Thoracic aorta (tissue), 2 donors: ENCODE measurements around the gene CCNI. TPM values are rescaled to one million over a fixed set of nuclear protein-coding genes. Genes with fewer than 3 reads are reported as not detected.

Source experiments
- ATAC-seq: fragments of 150-250 bp; one replicate; pipeline ENCODE4 v1.8.0; 2017; ENCODE audit warnings: low read depth; ENCODE audit not compliant: insufficient number of reproducible peaks, low FRiP score
- DNase-seq: peaks from one replicate; pipeline ENCODE4 v3.0.0-alpha.2; 2020; ENCODE audit warnings: low spot score
- H3K27ac ChIP-seq, 2 donors: fragments of 200-600 bp; sonication (generic); 1 replicate in 1 of 2; 2 replicates in 1 of 2; pipeline ENCODE4 v1.5.1; 2016; ENCODE audit warnings: mild to moderate bottlenecking in 2 of 2, moderate library complexity in 2 of 2
- H3K27me3 ChIP-seq: fragments of 200-600 bp; sonication (generic); replicated peaks from 2 replicates; pipeline ENCODE4 v1.6.0; 2016; ENCODE audit warnings: mild to moderate bottlenecking; ENCODE audit not compliant: insufficient read depth
- H3K36me3 ChIP-seq: fragments of 200-600 bp; sonication (generic); one replicate; pipeline ENCODE4 v1.5.1; 2016
- H3K4me1 ChIP-seq, 2 donors: fragments of 200-600 bp; sonication (generic); 1 replicate in 1 of 2; 2 replicates in 1 of 2; pipeline versions ENCODE4 v1.5.1 to v1.6.0; 2016; ENCODE audit warnings: low read depth in 2 of 2, mild to moderate bottlenecking in 1 of 2; ENCODE audit not compliant: control insufficient read depth in 1 of 2
- H3K4me3 ChIP-seq: fragments of 200-600 bp; sonication (generic); 2 replicates; pipeline ENCODE4 v1.5.1; 2016; ENCODE audit warnings: mild to moderate bottlenecking
- H3K9me3 ChIP-seq: fragments of 200-600 bp; sonication (generic); 2 replicates; pipeline ENCODE4 v1.5.1; 2016
- CTCF ChIP-seq: fragments of 200-600 bp; sonication (generic); IDR thresholded peaks from one replicate; pipeline ENCODE4 v1.5.1; 2019; ENCODE audit warnings: antibody characterized with exemption
- total RNA-seq, 2 donors: library from RNA; depleted of rRNA; stranded (reverse); fragments of >200 nt; gene quantifications; one replicate each; pipeline versions ENCODE4 v1.1.0 to v1.2.3, GENCODE V29; 2016

The CCNI gene
- total RNA-seq, 2 donors from 2014 or later, result 244 to 322 TPM

- ATAC-seq (no peak), DNase-seq (no peak)
- no peaks in the 10 kb centered on the region for H3K9me3 ChIP-seq
- no peaks in the 10 kb centered on the region for H3K27me3 ChIP-seq
- no peak overlapping the region for H3K4me3 ChIP-seq
- no peaks in the 10 kb centered on the region for H3K4me1 ChIP-seq
- H3K27ac ChIP-seq, result no peak overlapping the region
- TF ChIP-seq CTCF, result no peak
- peaks cover 50% of the 10 kb centered on the region for H3K36me3 ChIP-seq
Observed at GRCh38 chr4:77028246-77028645, 47.5 kb downstream of the CCNI start.

- ATAC-seq (no peak), DNase-seq (no peak)
- no peak for TF ChIP-seq CTCF
- no peaks in the 10 kb centered on the region for H3K9me3 ChIP-seq
- no peak overlapping the region for H3K27ac ChIP-seq
- peaks cover 3 to 16% of the 10 kb centered on the region in 2 donors for H3K4me1 ChIP-seq
- no peaks in the 10 kb centered on the region for H3K27me3 ChIP-seq
- H3K4me3 ChIP-seq, result no peak overlapping the region
- H3K36me3 ChIP-seq, result peaks cover 38% of the 10 kb centered on the region
Observed at GRCh38 chr4:77026322-77026704, 49.5 kb downstream of the CCNI start.

GRCh38 chr4:77025643-77026321, 50.0 kb downstream of the CCNI start:
- no peak for TF ChIP-seq CTCF
- no peak overlapping the region for H3K4me3 ChIP-seq
- no peaks in the 10 kb centered on the region for H3K9me3 ChIP-seq
- H3K27ac ChIP-seq, result no peak overlapping the region
- H3K4me1 ChIP-seq, result peaks cover 3 to 22% of the 10 kb centered on the region in 2 donors
- DNase-seq, result no peak
- ATAC-seq, result no peak
- no peaks in the 10 kb centered on the region for H3K27me3 ChIP-seq
- H3K36me3 ChIP-seq, result peaks cover 33% of the 10 kb centered on the region

- Histone ChIP-seq H3K27ac (no peak overlapping the region), H3K4me3 (no peak overlapping the region), H3K36me3 (peaks cover 42% of the 10 kb centered on the region), H3K9me3 (no peaks in the 10 kb centered on the region), H3K4me1 (peaks cover 3 to 23% of the 10 kb centered on the region in 2 donors), H3K27me3 (no peaks in the 10 kb centered on the region)
- TF ChIP-seq CTCF, result no peak
- ATAC-seq (no peak), DNase-seq (no peak)
Observed at GRCh38 chr4:77023920-77024319, 51.9 kb downstream of the CCNI start.

GRCh38 chr4:77022560-77023179, 53.1 kb downstream of the CCNI start:
- no peaks in the 10 kb centered on the region for H3K9me3 ChIP-seq
- ATAC-seq (no peak), DNase-seq (no peak)
- H3K4me1 ChIP-seq, result peaks cover 3 to 23% of the 10 kb centered on the region in 2 donors
- peak overlapping the region in 1 of 2 donors; percentile 32 for H3K27ac ChIP-seq
- TF ChIP-seq CTCF, result no peak
- H3K4me3 ChIP-seq, result no peak overlapping the region
- no peaks in the 10 kb centered on the region for H3K27me3 ChIP-seq
- peaks cover 39% of the 10 kb centered on the region for H3K36me3 ChIP-seq
